ENCODE results near the gene PRKAA1. TPM values are rescaled to one million over a fixed set of nuclear protein-coding genes. Genes with fewer than 3 reads are reported as not detected.

The PRKAA1 gene
- total RNA-seq, 1 donor, result 132 TPM

DNA sequence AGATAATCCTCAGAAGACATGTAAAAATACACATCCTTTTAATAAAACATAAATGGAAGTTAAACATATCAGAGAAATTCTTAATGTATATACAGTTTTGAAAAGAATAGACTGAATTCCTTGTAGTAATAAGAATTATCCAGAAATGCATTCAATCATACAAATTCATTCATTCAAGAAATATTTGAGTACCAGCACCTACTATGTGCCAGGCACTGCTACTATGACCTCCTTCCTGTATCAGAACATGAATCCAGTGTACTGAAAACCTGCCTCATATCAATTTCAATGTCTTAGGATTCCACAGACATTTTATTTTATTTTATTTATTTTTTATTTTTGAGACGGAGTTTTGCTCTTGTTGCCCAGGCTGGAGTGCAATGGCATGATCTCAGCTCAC lies 13.3 kb downstream of the PRKAA1 start:
- H3K4me3 ChIP-seq (ENCODE audit: low read depth, low read length), result no peak overlapping the region
- no peak for DNase-seq (ENCODE audit: low read depth)

DNA sequence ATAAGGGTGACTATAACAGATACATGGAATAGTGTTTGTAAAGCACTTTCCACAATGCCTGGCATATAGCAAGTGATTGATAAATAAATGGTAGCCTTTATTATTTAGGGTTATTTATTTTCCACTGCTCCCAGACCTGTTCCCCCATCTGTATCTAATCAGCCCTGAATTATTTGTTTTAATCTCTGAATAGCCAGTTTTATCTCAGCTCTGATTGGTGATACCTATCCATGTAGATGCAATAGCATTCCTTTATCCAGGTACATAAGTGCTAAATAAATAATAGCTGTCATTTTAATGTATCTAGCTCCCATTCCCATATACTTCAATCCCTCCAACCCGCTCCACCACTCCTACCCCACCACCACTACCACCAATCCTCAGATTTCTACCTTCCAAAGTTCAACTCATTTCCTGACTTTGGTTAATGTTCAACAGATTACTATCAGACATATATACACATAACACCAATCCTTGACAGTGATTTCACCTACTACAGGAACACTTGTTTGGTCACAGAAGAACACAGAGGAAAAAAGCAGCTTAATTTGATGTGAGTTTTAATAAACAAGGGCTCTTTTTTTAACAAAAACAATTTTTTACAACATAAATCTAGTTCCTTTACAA lies 14.0 kb downstream of the PRKAA1 start:
- no peak for DNase-seq (ENCODE audit: low read depth)
- TF ChIP-seq, protein P1, sequence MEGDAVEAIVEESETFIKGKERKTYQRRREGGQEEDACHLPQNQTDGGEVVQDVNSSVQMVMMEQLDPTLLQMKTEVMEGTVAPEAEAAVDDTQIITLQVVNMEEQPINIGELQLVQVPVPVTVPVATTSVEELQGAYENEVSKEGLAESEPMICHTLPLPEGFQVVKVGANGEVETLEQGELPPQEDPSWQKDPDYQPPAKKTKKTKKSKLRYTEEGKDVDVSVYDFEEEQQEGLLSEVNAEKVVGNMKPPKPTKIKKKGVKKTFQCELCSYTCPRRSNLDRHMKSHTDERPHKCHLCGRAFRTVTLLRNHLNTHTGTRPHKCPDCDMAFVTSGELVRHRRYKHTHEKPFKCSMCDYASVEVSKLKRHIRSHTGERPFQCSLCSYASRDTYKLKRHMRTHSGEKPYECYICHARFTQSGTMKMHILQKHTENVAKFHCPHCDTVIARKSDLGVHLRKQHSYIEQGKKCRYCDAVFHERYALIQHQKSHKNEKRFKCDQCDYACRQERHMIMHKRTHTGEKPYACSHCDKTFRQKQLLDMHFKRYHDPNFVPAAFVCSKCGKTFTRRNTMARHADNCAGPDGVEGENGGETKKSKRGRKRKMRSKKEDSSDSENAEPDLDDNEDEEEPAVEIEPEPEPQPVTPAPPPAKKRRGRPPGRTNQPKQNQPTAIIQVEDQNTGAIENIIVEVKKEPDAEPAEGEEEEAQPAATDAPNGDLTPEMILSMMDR (IDR thresholded peaks at IDR 0.05; ENCODE audit: insufficient read depth, low read depth, low read length), result no peak
- no peak overlapping the region for H3K4me3 ChIP-seq (ENCODE audit: low read depth, low read length)

More for the DNA sequence above, 13.3 kb downstream of the PRKAA1 start:
- TF ChIP-seq, protein P1 (IDR thresholded peaks at IDR 0.05; ENCODE audit: insufficient read depth, low read depth, low read length), result no peak

GRCh38 chr5:40781843-40782409 lies 16.2 kb downstream of the PRKAA1 start:
- peak; percentile 69 for DNase-seq (ENCODE audit: low read depth)
- TF ChIP-seq, protein P1 (IDR thresholded peaks at IDR 0.05; ENCODE audit: insufficient read depth, low read depth, low read length), result no peak
- H3K4me3 ChIP-seq (ENCODE audit: low read depth, low read length), result no peak overlapping the region

GRCh38 chr5:40780858-40781257 lies 17.3 kb downstream of the PRKAA1 start:
- DNase-seq (ENCODE audit: low read depth), result no peak
- no peak overlapping the region for H3K4me3 ChIP-seq (ENCODE audit: low read depth, low read length)
- TF ChIP-seq, protein P1 (IDR thresholded peaks at IDR 0.05; ENCODE audit: insufficient read depth, low read depth, low read length), result no peak

DNA sequence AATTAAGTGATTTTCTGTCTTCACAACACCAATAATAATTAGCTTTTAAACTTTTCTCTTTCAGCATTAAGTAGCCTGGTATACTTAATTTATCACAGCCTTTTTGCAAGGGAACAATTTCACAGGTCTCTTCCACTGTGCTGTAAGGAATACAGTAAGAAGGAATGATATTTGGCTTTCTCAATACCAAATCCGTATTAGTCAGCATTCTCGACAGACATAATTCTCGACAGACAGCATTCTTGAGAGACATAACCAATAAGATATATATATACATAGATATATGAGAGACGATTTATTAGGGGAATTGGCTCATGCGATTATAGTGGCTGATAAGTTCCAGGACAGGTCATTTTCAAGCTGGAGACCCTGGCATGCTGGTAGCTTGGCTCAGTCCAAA lies 18.0 kb downstream of the PRKAA1 start:
- H3K4me3 ChIP-seq (ENCODE audit: low read depth, low read length), result no peak overlapping the region
- no peak for DNase-seq (ENCODE audit: low read depth)
- TF ChIP-seq, protein P1 (IDR thresholded peaks at IDR 0.05; ENCODE audit: insufficient read depth, low read depth, low read length), result no peak

- DNase-seq (ENCODE audit: low read depth), result no peak
- H3K4me3 ChIP-seq (ENCODE audit: low read depth, low read length), result no peak overlapping the region
- TF ChIP-seq, protein P1 (IDR thresholded peaks at IDR 0.05; ENCODE audit: insufficient read depth, low read depth, low read length), result no peak
These were observed 18.6 kb downstream of the PRKAA1 start for GRCh38 chr5:40779561-40779960.

GRCh38 chr5:40778133-40778532 lies 20.0 kb downstream of the PRKAA1 start:
- DNase-seq (ENCODE audit: low read depth), result no peak
- TF ChIP-seq, protein P1 (IDR thresholded peaks at IDR 0.05; ENCODE audit: insufficient read depth, low read depth, low read length), result no peak
- H3K4me3 ChIP-seq (ENCODE audit: low read depth, low read length), result no peak overlapping the region

All from fibroblast of villous mesenchyme (primary cell).